Panc1 (cell line): Measurements from ENCODE around the gene METTL23.

Experiments used
- POLR2AphosphoS5 ChIP-seq: IDR thresholded peaks from 2 replicates; pipeline ENCODE4 v1.6.1; 2012; ENCODE audit warnings: mild to moderate bottlenecking, low read depth, low read length, moderate library complexity
- TF ChIP-seq, protein P1 (sequence below): fragments of 450-650 bp; IDR thresholded peaks from 2 replicates; pipeline ENCODE4 v1.5.1; 2017; ENCODE audit warnings: mild to moderate bottlenecking
- TF ChIP-seq, protein P2 (sequence below), 2 experiments: IDR thresholded peaks; 2 replicates each; pipeline ENCODE4 v1.6.1; 2011 to 2012; ENCODE audit warnings: low read depth in 2 of 2, control low read depth in 1 of 2, low read length in 1 of 2, mild to moderate bottlenecking in 1 of 2, moderate library complexity in 1 of 2; ENCODE audit not compliant: insufficient read depth in 1 of 2

DNA sequence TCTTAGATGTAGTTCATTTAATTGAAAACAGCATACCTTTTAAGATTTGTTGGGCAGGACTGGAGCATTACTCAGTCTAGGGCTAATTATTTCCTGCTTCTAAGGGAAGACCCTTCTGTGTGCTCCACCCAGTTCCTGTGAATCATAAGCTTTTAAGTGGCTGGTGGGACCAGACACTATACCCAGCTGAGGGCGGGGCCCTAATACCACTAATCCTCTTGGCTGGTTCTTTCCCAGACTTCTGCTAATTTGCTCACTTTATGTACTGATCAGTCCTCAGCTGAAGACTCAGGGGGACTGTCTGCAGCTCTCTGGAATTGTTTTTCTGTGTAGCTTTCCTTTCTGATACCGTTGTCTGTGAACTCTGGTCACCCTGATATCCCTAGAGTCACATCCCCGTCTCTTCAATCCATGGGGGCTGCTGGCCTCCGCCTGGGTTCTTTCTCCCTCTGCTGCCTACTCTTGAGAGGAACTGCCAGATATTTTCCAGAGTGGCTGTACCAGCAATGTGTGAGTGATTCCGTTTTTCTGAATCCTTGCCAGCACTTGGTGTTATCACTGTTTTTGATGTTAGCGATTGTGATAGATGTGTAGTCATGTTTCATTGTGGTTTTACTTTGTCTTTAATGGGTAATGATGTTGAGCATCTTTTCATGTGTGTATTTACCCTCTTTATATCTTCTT lies 46.3 kb downstream of the METTL23 start:
- TF ChIP-seq, protein P1, sequence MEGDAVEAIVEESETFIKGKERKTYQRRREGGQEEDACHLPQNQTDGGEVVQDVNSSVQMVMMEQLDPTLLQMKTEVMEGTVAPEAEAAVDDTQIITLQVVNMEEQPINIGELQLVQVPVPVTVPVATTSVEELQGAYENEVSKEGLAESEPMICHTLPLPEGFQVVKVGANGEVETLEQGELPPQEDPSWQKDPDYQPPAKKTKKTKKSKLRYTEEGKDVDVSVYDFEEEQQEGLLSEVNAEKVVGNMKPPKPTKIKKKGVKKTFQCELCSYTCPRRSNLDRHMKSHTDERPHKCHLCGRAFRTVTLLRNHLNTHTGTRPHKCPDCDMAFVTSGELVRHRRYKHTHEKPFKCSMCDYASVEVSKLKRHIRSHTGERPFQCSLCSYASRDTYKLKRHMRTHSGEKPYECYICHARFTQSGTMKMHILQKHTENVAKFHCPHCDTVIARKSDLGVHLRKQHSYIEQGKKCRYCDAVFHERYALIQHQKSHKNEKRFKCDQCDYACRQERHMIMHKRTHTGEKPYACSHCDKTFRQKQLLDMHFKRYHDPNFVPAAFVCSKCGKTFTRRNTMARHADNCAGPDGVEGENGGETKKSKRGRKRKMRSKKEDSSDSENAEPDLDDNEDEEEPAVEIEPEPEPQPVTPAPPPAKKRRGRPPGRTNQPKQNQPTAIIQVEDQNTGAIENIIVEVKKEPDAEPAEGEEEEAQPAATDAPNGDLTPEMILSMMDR, result no peak
- no peak for TF ChIP-seq POLR2AphosphoS5
- TF ChIP-seq, protein P2, sequence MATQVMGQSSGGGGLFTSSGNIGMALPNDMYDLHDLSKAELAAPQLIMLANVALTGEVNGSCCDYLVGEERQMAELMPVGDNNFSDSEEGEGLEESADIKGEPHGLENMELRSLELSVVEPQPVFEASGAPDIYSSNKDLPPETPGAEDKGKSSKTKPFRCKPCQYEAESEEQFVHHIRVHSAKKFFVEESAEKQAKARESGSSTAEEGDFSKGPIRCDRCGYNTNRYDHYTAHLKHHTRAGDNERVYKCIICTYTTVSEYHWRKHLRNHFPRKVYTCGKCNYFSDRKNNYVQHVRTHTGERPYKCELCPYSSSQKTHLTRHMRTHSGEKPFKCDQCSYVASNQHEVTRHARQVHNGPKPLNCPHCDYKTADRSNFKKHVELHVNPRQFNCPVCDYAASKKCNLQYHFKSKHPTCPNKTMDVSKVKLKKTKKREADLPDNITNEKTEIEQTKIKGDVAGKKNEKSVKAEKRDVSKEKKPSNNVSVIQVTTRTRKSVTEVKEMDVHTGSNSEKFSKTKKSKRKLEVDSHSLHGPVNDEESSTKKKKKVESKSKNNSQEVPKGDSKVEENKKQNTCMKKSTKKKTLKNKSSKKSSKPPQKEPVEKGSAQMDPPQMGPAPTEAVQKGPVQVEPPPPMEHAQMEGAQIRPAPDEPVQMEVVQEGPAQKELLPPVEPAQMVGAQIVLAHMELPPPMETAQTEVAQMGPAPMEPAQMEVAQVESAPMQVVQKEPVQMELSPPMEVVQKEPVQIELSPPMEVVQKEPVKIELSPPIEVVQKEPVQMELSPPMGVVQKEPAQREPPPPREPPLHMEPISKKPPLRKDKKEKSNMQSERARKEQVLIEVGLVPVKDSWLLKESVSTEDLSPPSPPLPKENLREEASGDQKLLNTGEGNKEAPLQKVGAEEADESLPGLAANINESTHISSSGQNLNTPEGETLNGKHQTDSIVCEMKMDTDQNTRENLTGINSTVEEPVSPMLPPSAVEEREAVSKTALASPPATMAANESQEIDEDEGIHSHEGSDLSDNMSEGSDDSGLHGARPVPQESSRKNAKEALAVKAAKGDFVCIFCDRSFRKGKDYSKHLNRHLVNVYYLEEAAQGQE (IDR thresholded peaks at IDR 0.05; ENCODE audit: insufficient read depth in 1 of 2, low read depth in 2 of 2, low read length in 1 of 2), result no peak
